B cell (primary cell): Measurements from ENCODE around the gene IL17RE.

Source experiments
- EZH2 ChIP-seq: IDR thresholded peaks from 2 replicates; pipeline ENCODE4 v1.6.1; 2012; ENCODE audit warnings: borderline replicate concordance, low read depth, mild to moderate bottlenecking, moderate library complexity, low read length; ENCODE audit not compliant: insufficient read depth, poor library complexity, severe bottlenecking
- TF ChIP-seq, protein P1 (sequence below): fragments of 200-600 bp; IDR thresholded peaks from one replicate; pipeline ENCODE4 v1.8.0; 2022; ENCODE audit warnings: antibody characterized with exemption, mild to moderate bottlenecking

DNA sequence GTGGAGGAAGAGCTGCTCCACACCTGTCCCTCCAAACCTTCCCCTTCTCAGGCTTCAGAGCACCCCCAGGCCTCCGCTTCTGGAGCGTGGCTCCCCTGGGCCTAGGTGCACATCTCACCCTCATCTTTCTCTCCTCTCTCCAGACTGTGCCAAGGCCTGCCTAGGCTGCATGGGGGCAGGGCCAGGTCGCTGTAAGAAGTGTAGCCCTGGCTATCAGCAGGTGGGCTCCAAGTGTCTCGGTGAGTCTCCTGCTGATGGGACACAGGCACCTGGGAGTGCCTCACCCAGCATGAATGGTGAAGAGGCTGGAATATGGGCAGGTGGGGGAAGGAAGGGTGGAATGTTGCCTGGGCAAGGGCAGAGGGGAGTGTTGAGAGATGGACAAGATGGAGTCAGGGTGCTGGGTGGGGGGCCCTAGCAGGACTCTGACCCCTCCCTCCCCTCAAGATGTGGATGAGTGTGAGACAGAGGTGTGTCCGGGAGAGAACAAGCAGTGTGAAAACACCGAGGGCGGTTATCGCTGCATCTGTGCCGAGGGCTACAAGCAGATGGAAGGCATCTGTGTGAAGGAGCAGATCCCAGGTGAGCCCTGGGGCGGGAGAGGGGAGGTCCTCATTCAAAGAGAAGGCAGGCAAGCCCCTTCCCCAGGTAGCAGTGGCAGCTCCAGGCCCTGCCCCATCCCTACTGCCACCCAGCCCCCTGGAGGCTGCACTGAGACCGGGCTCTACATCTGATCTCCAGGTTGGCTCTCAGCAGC is 40.5 kb downstream of the IL17RE start:
- TF ChIP-seq, protein P1, sequence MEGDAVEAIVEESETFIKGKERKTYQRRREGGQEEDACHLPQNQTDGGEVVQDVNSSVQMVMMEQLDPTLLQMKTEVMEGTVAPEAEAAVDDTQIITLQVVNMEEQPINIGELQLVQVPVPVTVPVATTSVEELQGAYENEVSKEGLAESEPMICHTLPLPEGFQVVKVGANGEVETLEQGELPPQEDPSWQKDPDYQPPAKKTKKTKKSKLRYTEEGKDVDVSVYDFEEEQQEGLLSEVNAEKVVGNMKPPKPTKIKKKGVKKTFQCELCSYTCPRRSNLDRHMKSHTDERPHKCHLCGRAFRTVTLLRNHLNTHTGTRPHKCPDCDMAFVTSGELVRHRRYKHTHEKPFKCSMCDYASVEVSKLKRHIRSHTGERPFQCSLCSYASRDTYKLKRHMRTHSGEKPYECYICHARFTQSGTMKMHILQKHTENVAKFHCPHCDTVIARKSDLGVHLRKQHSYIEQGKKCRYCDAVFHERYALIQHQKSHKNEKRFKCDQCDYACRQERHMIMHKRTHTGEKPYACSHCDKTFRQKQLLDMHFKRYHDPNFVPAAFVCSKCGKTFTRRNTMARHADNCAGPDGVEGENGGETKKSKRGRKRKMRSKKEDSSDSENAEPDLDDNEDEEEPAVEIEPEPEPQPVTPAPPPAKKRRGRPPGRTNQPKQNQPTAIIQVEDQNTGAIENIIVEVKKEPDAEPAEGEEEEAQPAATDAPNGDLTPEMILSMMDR: no peak
- TF ChIP-seq EZH2: no peak
